Hair follicular keratinocyte (primary cell): ENCODE measurements around the gene LUC7L2. TPM values are rescaled to one million over a fixed set of nuclear protein-coding genes. Genes with fewer than 3 reads are reported as not detected.

Source experiments
- total RNA-seq: library from RNA; depleted of rRNA; stranded (reverse); fragments of >200 nt; gene quantifications from 2 replicates; pipeline ENCODE4 v1.2.3, GENCODE V29; 2015

Gene LUC7L2, protein sequence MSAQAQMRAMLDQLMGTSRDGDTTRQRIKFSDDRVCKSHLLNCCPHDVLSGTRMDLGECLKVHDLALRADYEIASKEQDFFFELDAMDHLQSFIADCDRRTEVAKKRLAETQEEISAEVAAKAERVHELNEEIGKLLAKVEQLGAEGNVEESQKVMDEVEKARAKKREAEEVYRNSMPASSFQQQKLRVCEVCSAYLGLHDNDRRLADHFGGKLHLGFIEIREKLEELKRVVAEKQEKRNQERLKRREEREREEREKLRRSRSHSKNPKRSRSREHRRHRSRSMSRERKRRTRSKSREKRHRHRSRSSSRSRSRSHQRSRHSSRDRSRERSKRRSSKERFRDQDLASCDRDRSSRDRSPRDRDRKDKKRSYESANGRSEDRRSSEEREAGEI
- 26.9 and 41.9 TPM in 2 replicates for total RNA-seq

GRCh38 chr7:139359366-139360209 is at the start of gene LUC7L2:
TSS of gene LUC7L2 (plus strand) at chr7:139359894. CDS start at chr7:139360262, 368 bp downstream.

DNA sequence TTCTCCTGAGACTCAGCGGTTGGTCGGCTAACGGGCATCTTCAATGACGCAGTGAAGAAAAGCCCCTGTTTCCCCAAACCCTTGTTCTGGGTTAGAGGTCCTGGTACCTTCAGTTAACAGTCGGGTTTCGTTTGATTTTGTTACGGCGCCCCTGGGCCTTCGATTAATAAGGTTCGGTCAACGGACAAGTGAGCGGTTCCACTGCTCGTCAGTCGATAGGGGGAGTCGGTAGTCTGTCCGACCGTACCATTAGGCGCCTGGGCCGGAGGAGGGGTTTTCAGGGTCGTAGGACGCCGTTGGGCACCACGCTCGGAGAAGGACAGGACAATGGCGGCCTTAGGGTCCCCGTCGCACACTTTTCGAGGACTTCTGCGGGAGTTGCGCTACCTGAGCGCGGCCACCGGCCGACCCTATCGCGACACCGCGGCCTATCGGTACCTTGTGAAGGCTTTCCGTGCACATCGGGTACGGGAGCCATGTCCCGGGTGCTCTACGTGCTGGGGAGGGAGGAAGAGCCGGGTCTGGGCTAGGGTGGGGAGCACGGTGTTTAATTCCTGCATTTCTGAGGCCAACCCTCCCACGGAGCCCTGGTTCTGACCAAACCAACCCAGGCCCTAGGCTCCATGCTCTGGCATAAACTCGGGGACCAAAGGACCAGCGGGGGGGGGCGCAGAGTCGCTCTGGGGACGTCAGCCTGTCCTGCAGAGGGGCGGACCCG is 18.5 kb upstream of the LUC7L2 start, which contains the start of gene FMC1:
Gene FMC1 (plus strand): TSS at position 280 of the 718 bp plus-strand sequence. CDS start 48 bp downstream, at position 328.

Other genes starting within 250 kb of the LUC7L2 start
- gene UBN2, start 128.7 kb upstream of the LUC7L2 start, total RNA-seq, result 1.7 and 3.7 TPM in 2 replicates
- gene FMC1, start 18.6 kb upstream of the LUC7L2 start, total RNA-seq, result 11.6 and 14.5 TPM in 2 replicates
- gene KLRG2, start 123.8 kb downstream of the LUC7L2 start, total RNA-seq, result 0.70 and 1.9 TPM in 2 replicates
- gene CLEC2L, start 163.8 kb downstream of the LUC7L2 start, total RNA-seq, result not detected in 2 replicates